ENCODE measurements around the gene SETD9. TPM values are rescaled to one million over a fixed set of nuclear protein-coding genes. Genes with fewer than 3 reads are reported as not detected.

SETD9 gene
- total RNA-seq, 2 experiments from 2014 or later, result 4.1 to 4.9 TPM

GRCh38 chr5:56900858-56901578, 8.4 kb upstream of the SETD9 start:
- peak; percentile 25 for DNase-seq
- H3K9me3 Mint-ChIP-seq, result no peaks in the 10 kb centered on the region
- CTCF ChIA-PET, result interaction anchor here (0.6 to 6.2 kb wide), 17 partner anchors 8 to 630 kb away, joined by 3 to 74 read pairs (median 4); no protein-coding TSS in a partner anchor
- H3K27ac Mint-ChIP-seq, result no peak overlapping the region
- H3K36me3 Mint-ChIP-seq (ENCODE audit: low read depth), result peaks cover 12% of the 10 kb centered on the region
- H3K4me3 Mint-ChIP-seq, result no peak overlapping the region
- peaks cover 9% of the 10 kb centered on the region for H3K27me3 Mint-ChIP-seq
- POLR2A ChIA-PET, result interaction anchor here (1.2 kb wide), 1 partner anchor 8 kb away, joined by 3 read pairs; no protein-coding TSS in a partner anchor
- no peaks in the 10 kb centered on the region for H3K4me1 Mint-ChIP-seq

- POLR2A ChIA-PET, result interaction anchor here (0.8 to 3.3 kb wide), 10 partner anchors 8 to 307 kb away, joined by 3 to 30 read pairs (median 5); partner anchors contain the start of gene GPBP1
- DNase-seq, result no peak
- no peaks in the 10 kb centered on the region for H3K9me3 Mint-ChIP-seq
- CTCF ChIA-PET, result interaction anchor here (1.3 to 1.5 kb wide), 2 partner anchors 389 to 433 kb away, joined by 3 read pairs; no protein-coding TSS in a partner anchor
- no peaks in the 10 kb centered on the region for H3K36me3 Mint-ChIP-seq (ENCODE audit: low read depth)
- H3K27ac Mint-ChIP-seq, result peak overlapping the region; percentile 75
- H3K4me3 Mint-ChIP-seq, result peak overlapping the region; percentile 80
- H3K4me1 Mint-ChIP-seq, result peaks cover 22% of the 10 kb centered on the region
- peaks cover 14% of the 10 kb centered on the region for H3K27me3 Mint-ChIP-seq
Measured at GRCh38 chr5:56908942-56909293, 478 bp upstream of the SETD9 start.

- Mint-ChIP-seq H3K9me3 (no peaks in the 10 kb centered on the region), H3K36me3 (ENCODE audit: low read depth) (no peaks in the 10 kb centered on the region), H3K27ac (peak overlapping the region; percentile 75), H3K4me3 (peak overlapping the region; percentile 80), H3K27me3 (peaks cover 14% of the 10 kb centered on the region), H3K4me1 (peaks cover 22% of the 10 kb centered on the region)
- no peak for DNase-seq
- CTCF ChIA-PET, result interaction anchor here (1.2 to 2.0 kb wide), 11 partner anchors 8 to 639 kb away, joined by 3 to 13 read pairs (median 4); no protein-coding TSS in a partner anchor
- POLR2A ChIA-PET, result interaction anchor here (0.8 to 3.3 kb wide), 23 partner anchors 8 to 1603 kb away, joined by 3 to 30 read pairs (median 4); partner anchors contain the start of genes DHX29, GPBP1 and MTREX
Measured at GRCh38 chr5:56910210-56910965, 992 bp downstream of the SETD9 start.

- POLR2A ChIA-PET, result no interaction called here
- Mint-ChIP-seq H3K9me3 (no peaks in the 10 kb centered on the region), H3K27me3 (peaks cover 2% of the 10 kb centered on the region), H3K27ac (no peak overlapping the region), H3K4me3 (no peak overlapping the region), H3K36me3 (ENCODE audit: low read depth) (peaks cover 5% of the 10 kb centered on the region), H3K4me1 (peaks cover 22% of the 10 kb centered on the region)
- CTCF ChIA-PET, result interaction anchor here (1.7 kb wide), 1 partner anchor 10 kb away, joined by 5 read pairs; no protein-coding TSS in a partner anchor
- DNase-seq, result no peak
Measured at GRCh38 chr5:56913766-56914165, 4.4 kb downstream of the SETD9 start.

GRCh38 chr5:56914678-56915077, 5.3 kb downstream of the SETD9 start:
- CTCF ChIA-PET, result interaction anchor here (1.0 kb wide), 1 partner anchor 14 kb away, joined by 4 read pairs; no protein-coding TSS in a partner anchor
- no peak for DNase-seq
- POLR2A ChIA-PET, result interaction anchor here (0.6 kb wide), 1 partner anchor 35 kb away, joined by 3 read pairs; no protein-coding TSS in a partner anchor
- Mint-ChIP-seq H3K4me1 (peaks cover 18% of the 10 kb centered on the region), H3K27me3 (no peaks in the 10 kb centered on the region), H3K27ac (no peak overlapping the region), H3K36me3 (ENCODE audit: low read depth) (peaks cover 5% of the 10 kb centered on the region), H3K9me3 (no peaks in the 10 kb centered on the region), H3K4me3 (no peak overlapping the region)

GRCh38 chr5:56917534-56917933, 8.1 kb downstream of the SETD9 start:
- ChIA-PET CTCF (interaction anchor here (0.9 to 3.0 kb wide), 4 partner anchors 17 to 220 kb away, joined by 3 to 20 read pairs (median 4); no protein-coding TSS in a partner anchor), POLR2A (interaction anchor here (1.3 to 2.7 kb wide), 3 partner anchors 8 to 30 kb away, joined by 3 to 8 read pairs (median 6); partner anchors contain the start of gene SETD9)
- peaks cover 16% of the 10 kb centered on the region for H3K36me3 Mint-ChIP-seq (ENCODE audit: low read depth)
- H3K4me1 Mint-ChIP-seq, result peaks cover 6% of the 10 kb centered on the region
- H3K4me3 Mint-ChIP-seq, result no peak overlapping the region
- no peak for DNase-seq
- no peak overlapping the region for H3K27ac Mint-ChIP-seq
- H3K27me3 Mint-ChIP-seq, result no peaks in the 10 kb centered on the region
- H3K9me3 Mint-ChIP-seq, result no peaks in the 10 kb centered on the region

- CTCF ChIA-PET, result interaction anchor here (3.0 kb wide), 1 partner anchor 220 kb away, joined by 20 read pairs; no protein-coding TSS in a partner anchor
- H3K4me1 Mint-ChIP-seq, result peaks cover 6% of the 10 kb centered on the region
- H3K4me3 Mint-ChIP-seq, result no peak overlapping the region
- no peaks in the 10 kb centered on the region for H3K9me3 Mint-ChIP-seq
- no peak for DNase-seq
- no peaks in the 10 kb centered on the region for H3K27me3 Mint-ChIP-seq
- POLR2A ChIA-PET, result interaction anchor here (1.0 to 2.7 kb wide), 4 partner anchors 9 to 31 kb away, joined by 3 to 8 read pairs (median 4); partner anchors contain the start of gene SETD9
- peaks cover 21% of the 10 kb centered on the region for H3K36me3 Mint-ChIP-seq (ENCODE audit: low read depth)
- H3K27ac Mint-ChIP-seq, result no peak overlapping the region
Measured at GRCh38 chr5:56918054-56918453, 8.7 kb downstream of the SETD9 start.

GRCh38 chr5:56919942-56920662, 10.7 kb downstream of the SETD9 start:
- no peaks in the 10 kb centered on the region for H3K27me3 Mint-ChIP-seq
- H3K27ac Mint-ChIP-seq, result no peak overlapping the region
- no peak overlapping the region for H3K4me3 Mint-ChIP-seq
- POLR2A ChIA-PET, result interaction anchor here (2.7 kb wide), 1 partner anchor 11 kb away, joined by 8 read pairs; the partner anchor contains the start of gene SETD9
- peaks cover 6% of the 10 kb centered on the region for H3K4me1 Mint-ChIP-seq
- no peak for DNase-seq
- no peaks in the 10 kb centered on the region for H3K9me3 Mint-ChIP-seq
- H3K36me3 Mint-ChIP-seq (ENCODE audit: low read depth), result peaks cover 38% of the 10 kb centered on the region
- CTCF ChIA-PET, result interaction anchor here (0.6 to 0.8 kb wide), 2 partner anchors 10 to 348 kb away, joined by 3 to 5 read pairs; no protein-coding TSS in a partner anchor

GRCh38 chr5:56922922-56923321, 13.5 kb downstream of the SETD9 start:
- ChIA-PET CTCF (interaction anchor here (0.9 to 1.9 kb wide), 3 partner anchors 9 to 215 kb away, joined by 3 to 5 read pairs (median 4); no protein-coding TSS in a partner anchor), POLR2A (interaction anchor here (0.9 kb wide), 1 partner anchor 13 kb away, joined by 3 read pairs; no protein-coding TSS in a partner anchor)
- no peak overlapping the region for H3K4me3 Mint-ChIP-seq
- H3K27me3 Mint-ChIP-seq, result no peaks in the 10 kb centered on the region
- peaks cover 58% of the 10 kb centered on the region for H3K36me3 Mint-ChIP-seq (ENCODE audit: low read depth)
- peaks cover 6% of the 10 kb centered on the region for H3K4me1 Mint-ChIP-seq
- H3K9me3 Mint-ChIP-seq, result no peaks in the 10 kb centered on the region
- no peak for DNase-seq
- no peak overlapping the region for H3K27ac Mint-ChIP-seq

- Mint-ChIP-seq H3K36me3 (ENCODE audit: low read depth) (peaks cover 45% of the 10 kb centered on the region), H3K27ac (no peak overlapping the region), H3K27me3 (no peaks in the 10 kb centered on the region), H3K4me3 (no peak overlapping the region), H3K9me3 (no peaks in the 10 kb centered on the region), H3K4me1 (no peaks in the 10 kb centered on the region)
- CTCF ChIA-PET, result no interaction called here
- DNase-seq, result no peak
- POLR2A ChIA-PET, result no interaction called here
Measured at GRCh38 chr5:56934325-56934724, 24.9 kb downstream of the SETD9 start.

- Mint-ChIP-seq H3K4me3 (no peak overlapping the region), H3K9me3 (no peaks in the 10 kb centered on the region), H3K4me1 (no peaks in the 10 kb centered on the region), H3K27me3 (no peaks in the 10 kb centered on the region), H3K36me3 (ENCODE audit: low read depth) (peaks cover 65% of the 10 kb centered on the region), H3K27ac (no peak overlapping the region)
- POLR2A ChIA-PET, result no interaction called here
- DNase-seq, result no peak
- CTCF ChIA-PET, result no interaction called here
Measured at GRCh38 chr5:56938858-56939257, 29.5 kb downstream of the SETD9 start.

GRCh38 chr5:56941981-56942380, 32.6 kb downstream of the SETD9 start:
- no peak overlapping the region for H3K4me3 Mint-ChIP-seq
- no peaks in the 10 kb centered on the region for H3K9me3 Mint-ChIP-seq
- H3K27me3 Mint-ChIP-seq, result no peaks in the 10 kb centered on the region
- no peak for DNase-seq
- H3K4me1 Mint-ChIP-seq, result peaks cover 2% of the 10 kb centered on the region
- POLR2A ChIA-PET, result no interaction called here
- peaks cover 59% of the 10 kb centered on the region for H3K36me3 Mint-ChIP-seq (ENCODE audit: low read depth)
- no peak overlapping the region for H3K27ac Mint-ChIP-seq
- CTCF ChIA-PET, result interaction anchor here (1.0 kb wide), 1 partner anchor 196 kb away, joined by 3 read pairs; no protein-coding TSS in a partner anchor

Measured in activated CD4-positive, alpha-beta memory T cell treated with anti-CD3 and anti-CD28 coated beads, Interleukin-2, amount 10 ng/mL, durations not matched to agents 7 days and 5 days (primary cell).